HG03103 (cell line): ENCODE results near the gene SEMA5B.

ENCODE experiments used
- ATAC-seq: cut with Tn5 transposase; IDR thresholded peaks from one replicate; pipeline ENCODE4 v1.9.1; 2021; ENCODE audit warnings: low read depth; ENCODE audit not compliant: unreplicated experiment

SEMA5B gene

GRCh38 chr3:122947738-122948137, 79.8 kb downstream of the SEMA5B start:
- ATAC-seq: no peak

- no peak for ATAC-seq
Measured at GRCh38 chr3:122947196-122947595, 80.4 kb downstream of the SEMA5B start.

- ATAC-seq: no peak
Measured at GRCh38 chr3:122946185-122946584, 81.4 kb downstream of the SEMA5B start.

GRCh38 chr3:122945230-122945629, 82.3 kb downstream of the SEMA5B start:
- no peak for ATAC-seq

- no peak for ATAC-seq
Measured at GRCh38 chr3:122944671-122945161, 82.8 kb downstream of the SEMA5B start.

- no peak for ATAC-seq
Measured at GRCh38 chr3:122943828-122944190, 83.8 kb downstream of the SEMA5B start.

DNA sequence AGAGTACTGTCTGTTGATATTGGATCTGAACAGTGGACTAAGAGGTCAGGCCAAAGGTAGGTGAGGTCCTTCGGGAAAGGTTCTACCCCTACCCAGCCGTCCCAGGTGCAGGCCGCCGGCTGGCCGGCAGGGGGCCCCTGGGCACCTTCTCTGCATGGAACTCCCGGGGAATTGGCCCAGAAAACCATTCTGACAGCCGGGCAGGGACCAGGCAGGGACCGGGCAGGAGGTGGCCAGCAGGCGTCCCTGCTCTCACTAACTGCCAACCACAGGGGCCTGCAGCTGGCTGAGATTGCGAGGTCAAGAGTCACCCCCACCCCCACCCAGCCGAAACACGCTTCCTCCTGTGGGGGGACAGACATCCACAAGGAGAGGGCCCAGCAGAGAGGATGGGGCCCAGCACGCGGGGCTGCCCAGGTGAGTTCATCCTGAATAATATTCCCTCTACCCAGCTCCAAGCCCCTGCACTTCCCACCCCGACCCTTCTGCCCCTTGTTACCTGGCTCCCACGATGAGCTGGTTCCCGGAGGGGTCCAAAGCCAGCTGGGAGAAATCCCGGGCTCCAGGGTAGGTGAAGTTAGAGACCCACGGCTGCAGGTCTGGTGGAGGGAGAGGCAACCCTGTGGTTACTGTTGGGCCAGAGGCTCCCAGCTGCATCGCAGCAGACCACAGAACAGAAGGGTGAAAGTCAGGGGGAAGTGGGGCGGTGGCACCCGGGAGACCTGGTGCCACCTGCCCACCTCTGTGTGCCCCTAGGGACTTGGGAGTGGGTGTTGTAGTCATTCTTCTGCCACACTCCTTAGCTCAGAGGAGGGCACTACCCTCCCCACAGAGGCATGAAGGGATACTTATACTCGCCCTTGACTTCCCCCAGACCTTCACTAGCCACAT, 84.4 kb downstream of the SEMA5B start:
- ATAC-seq: no peak

DNA sequence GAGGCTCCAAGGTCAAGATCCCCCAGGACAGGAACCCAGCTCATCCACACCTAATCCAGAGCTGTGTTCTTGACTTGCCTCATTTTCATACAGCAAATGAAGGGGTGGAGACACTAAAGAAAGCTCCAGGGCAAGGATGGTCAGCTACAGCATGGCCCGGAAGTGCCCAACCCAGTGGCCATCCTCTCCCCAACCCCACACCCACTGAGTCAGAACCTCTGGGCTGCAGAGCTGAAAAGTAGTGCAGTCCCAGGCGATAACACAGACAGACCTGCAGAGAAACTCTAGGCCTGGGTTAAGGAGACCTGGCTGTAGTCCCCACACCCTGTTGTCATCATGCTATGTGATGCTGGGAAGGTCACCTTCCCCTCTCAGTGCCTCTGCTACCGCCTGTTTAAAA, 85.3 kb downstream of the SEMA5B start:
- ATAC-seq: no peak

- ATAC-seq: no peak
Measured at GRCh38 chr3:122941228-122942206, 86.0 kb downstream of the SEMA5B start.

- no peak for ATAC-seq
Measured at GRCh38 chr3:122940628-122941086, 86.9 kb downstream of the SEMA5B start.

- no peak for ATAC-seq
Measured at GRCh38 chr3:122938783-122939425, 88.7 kb downstream of the SEMA5B start.

- ATAC-seq: no peak
Measured at GRCh38 chr3:122937745-122938144, 89.8 kb downstream of the SEMA5B start.

GRCh38 chr3:122936986-122937385, 90.6 kb downstream of the SEMA5B start:
- ATAC-seq: no peak

DNA sequence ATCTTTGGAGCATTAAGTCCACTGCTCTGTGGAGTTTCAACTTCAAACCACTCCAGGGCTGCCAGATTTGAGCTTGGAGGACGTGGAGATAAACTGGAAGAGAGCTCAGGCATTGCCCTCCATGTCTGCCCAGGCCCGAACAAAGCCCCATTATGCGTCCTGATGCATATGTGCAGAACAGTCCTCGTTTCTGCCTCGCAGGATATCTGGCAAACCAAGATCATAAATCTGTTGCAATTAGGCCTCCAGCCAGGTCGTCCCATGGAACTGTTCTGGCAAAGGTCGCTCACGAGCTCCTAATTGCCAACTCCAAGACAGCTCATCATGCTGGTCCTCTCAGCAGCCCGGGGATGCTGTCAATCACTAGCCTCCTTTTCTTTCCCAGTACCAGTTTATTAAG, 91.2 kb downstream of the SEMA5B start:
- no peak for ATAC-seq

GRCh38 chr3:122934251-122934650, 93.3 kb downstream of the SEMA5B start:
- ATAC-seq: no peak

- ATAC-seq: no peak
Measured at GRCh38 chr3:122932251-122932967, 95.2 kb downstream of the SEMA5B start.

DNA sequence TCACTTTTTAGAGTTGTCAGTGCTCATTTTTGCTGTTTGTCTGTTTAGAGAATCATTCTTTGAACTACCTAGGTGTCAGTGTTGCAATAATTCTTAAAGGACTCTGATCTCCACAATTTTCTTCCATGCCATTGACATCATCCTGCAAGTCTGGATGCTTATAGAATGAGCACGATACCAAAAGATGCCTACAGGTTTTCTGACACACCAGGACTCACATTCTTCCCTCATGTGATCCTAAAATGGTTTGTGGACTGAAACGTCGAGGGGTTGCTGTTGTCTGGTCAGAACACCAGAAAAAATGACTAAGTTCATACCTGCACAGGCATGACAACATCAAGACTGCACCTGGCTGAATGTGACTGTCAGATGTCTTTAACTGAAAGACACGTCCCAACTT, 95.9 kb downstream of the SEMA5B start:
- no peak for ATAC-seq

DNA sequence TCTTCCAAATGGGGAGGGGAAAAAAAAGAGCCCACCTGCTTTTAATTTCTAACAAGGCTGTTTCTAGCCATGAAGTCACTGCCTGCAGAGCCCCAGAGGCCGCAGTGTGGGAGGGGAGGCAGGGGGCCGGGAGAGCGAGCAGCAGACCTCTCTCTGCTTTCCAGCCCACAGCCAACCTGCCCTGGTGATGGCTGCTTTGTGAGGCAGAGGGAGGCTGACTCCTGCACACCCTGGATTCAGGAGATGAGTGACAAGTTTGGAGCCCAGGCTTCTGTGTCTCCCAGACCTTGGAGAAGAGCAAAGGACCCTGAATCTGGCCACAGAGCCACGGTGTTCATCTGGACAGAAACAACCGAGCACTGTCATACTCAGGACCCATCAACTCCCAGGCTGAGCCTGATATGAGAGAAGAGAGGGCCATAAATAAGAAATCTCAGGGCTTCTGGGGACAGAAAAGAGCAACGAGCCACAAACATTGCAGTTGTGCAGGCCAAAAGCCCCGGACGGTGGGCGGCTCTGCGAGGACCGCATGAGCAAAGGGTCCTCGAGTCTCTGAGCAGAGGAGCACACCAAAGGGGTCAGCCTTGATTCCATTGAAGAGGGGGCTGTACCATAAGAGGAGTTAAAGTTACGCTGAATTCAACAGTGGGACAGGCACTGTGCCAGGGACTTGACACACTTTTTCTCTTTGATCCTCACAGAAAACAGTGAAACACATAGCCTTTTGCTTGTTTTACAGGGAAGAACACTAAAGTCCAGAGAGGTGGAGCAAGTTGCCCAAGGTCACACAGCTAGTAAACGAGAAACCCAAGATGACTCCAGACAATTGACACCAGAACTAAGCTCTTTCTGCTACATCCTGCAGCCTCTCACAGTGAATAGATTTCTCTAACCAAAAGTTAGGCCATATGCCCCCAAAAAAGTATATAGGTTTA, 97.2 kb downstream of the SEMA5B start:
- ATAC-seq: no peak
